ENCODE data around the gene PTX4.

The PTX4 gene

DNA sequence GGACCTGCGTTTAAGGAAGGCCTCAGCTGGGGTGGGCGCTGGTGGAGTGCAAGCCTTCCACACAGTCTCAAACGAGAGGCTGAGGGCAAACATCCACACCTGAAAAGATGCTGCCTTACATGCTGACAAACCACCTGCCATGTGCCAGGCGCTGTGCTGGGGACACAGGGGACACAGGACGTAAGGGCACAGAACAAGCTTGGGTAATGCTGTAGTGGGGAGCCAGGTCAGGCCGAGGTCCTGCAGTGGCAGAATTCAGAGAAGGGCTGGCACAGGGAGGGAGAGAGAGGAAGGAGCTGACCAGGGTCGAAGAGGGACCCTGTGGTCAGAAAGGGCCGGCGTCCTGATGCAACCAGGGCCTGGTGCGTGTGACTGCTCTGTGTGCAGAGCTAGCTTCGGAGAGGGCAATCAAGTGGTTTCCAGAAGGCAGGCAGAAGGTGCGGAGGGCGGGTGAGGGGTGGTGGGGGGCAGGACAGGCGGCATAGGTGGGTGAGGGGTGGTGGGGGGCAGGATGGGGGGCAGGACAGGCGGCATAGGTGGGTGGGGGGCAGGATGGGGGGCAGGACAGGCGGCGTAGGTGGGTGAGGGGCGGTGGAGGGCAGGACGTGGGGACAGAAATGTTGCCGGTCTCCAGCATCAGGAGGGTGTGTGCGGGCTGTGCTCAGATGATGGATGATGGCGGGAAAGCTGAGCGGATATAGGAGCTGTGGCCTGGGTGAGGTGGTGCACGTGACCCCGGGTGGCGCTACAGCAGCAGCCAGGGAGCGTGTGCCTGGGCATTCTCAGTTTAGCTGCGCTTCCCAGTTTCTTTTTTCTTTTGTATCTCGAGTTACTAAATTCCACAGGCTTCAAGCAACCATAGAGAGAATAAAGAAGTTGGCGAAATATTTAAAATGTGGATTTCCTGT lies 23.2 kb upstream of the PTX4 start:
- H3K27me3 Mint-ChIP-seq = no peaks in the 10 kb centered on the region
- H3K9me3 Mint-ChIP-seq = no peaks in the 10 kb centered on the region
- no peak for ATAC-seq (replicated peaks)
- no peak for DNase-seq
- H3K36me3 Mint-ChIP-seq (ENCODE audit: insufficient read depth) = peaks cover 13% of the 10 kb centered on the region
- no peaks in the 10 kb centered on the region for H3K4me1 Mint-ChIP-seq (ENCODE audit: low read depth in 2 of 2)
- H3K4me3 Mint-ChIP-seq = no peak overlapping the region
- no peak overlapping the region for H3K27ac Mint-ChIP-seq

DNA sequence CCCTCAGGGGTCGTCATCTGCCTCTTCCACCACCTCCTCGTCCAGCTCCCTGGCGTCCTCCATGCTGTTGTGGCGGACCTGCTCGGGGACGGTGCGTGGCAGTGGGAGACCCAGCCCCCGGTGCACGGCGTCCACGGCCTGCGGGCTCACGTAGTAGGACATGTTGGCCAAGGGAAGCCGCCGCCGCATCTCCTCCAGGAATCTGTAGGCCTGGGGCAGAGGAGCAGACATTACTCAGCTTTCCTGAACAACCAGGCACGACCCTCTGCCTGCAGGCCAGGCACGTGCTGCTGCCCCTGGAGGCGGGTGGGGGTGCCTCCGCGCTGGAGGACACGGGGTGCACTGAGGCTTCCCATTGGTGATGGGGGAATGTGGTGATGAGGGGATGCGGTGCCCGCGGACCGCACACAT lies 22.2 kb upstream of the PTX4 start:
- H3K4me1 Mint-ChIP-seq (ENCODE audit: low read depth in 2 of 2) = no peaks in the 10 kb centered on the region
- no peak overlapping the region for H3K27ac Mint-ChIP-seq
- H3K4me3 Mint-ChIP-seq = no peak overlapping the region
- H3K36me3 Mint-ChIP-seq (ENCODE audit: insufficient read depth) = peaks cover 13% of the 10 kb centered on the region
- H3K9me3 Mint-ChIP-seq = no peaks in the 10 kb centered on the region
- no peak for ATAC-seq (replicated peaks)
- no peaks in the 10 kb centered on the region for H3K27me3 Mint-ChIP-seq
- no peak for DNase-seq

DNA sequence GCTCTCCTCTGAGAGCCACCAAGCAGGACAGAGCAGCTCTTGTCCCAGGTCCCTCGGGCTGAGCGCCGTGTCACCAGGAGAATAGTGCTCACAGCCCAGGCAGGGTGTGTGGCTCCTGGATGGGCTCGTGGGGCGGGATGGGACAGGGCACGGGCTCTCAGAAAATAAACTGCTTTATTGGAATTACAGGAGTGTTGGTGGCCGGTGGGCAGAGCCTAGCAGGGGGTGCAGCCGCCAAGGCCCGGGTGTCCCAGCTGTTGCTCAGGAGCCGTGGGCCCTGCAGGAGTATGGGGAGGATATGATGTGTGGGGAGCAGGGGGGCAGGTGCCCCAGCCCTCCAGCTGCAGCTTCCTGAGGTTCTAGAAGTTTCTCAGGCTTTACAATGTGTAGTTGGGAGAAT lies 21.5 kb upstream of the PTX4 start:
- no peak overlapping the region for H3K27ac Mint-ChIP-seq
- H3K4me1 Mint-ChIP-seq (ENCODE audit: low read depth in 2 of 2) = no peaks in the 10 kb centered on the region
- no peak overlapping the region for H3K4me3 Mint-ChIP-seq
- peaks cover 13% of the 10 kb centered on the region for H3K36me3 Mint-ChIP-seq (ENCODE audit: insufficient read depth)
- no peak for ATAC-seq (replicated peaks)
- DNase-seq = no peak
- H3K27me3 Mint-ChIP-seq = no peaks in the 10 kb centered on the region
- no peaks in the 10 kb centered on the region for H3K9me3 Mint-ChIP-seq

DNA sequence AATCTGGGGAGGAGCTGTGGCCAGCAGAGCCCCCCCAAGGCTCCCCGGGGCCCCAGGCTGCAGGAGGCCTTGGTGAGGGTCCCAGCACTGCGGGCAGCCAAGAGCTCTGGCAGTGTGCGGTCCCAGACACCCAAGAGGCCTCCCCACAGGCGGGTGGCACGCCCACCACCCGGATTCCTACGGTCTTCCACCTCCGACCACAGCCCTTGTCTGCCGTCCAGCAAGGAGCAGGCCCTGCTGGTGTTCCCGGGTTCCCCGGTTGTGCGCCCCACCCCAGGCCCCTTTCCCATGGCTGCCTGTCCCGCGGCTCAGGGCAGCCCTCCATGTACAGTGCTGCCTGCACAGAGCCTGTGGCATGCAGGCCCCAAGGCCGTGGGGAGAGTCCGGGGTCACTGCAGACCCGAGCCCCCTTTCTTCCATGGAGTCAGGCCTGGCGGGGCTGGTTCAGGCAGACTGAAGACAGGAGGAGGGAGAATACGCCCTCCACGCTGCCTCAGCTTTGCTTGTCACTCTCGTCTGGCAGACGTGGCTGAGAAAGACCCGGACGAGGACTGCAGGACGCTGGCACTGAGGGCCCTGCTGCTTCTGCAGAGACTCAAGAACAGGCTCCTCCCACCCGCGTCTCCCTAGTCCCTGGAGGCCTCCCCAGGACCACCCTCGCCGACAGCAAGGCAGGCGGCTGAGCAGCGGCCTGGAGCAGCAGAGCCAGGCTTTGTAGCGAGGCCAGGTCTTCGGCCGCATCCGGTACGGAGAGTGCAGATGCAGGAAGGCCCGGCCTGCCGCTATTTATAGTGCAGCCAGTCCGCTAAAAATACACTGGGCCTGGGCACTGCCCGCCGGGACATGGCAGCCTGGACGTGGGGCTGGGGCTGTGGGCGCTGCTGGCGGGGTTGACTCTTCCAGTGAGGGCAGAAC lies 20.8 kb upstream of the PTX4 start:
- Mint-ChIP-seq H3K4me3 (no peak overlapping the region), H3K36me3 (ENCODE audit: insufficient read depth) (peaks cover 13% of the 10 kb centered on the region), H3K9me3 (no peaks in the 10 kb centered on the region), H3K4me1 (ENCODE audit: low read depth in 2 of 2) (no peaks in the 10 kb centered on the region), H3K27ac (no peak overlapping the region), H3K27me3 (no peaks in the 10 kb centered on the region)
- DNase-seq (no peak), ATAC-seq (replicated peaks) (no peak)

DNA sequence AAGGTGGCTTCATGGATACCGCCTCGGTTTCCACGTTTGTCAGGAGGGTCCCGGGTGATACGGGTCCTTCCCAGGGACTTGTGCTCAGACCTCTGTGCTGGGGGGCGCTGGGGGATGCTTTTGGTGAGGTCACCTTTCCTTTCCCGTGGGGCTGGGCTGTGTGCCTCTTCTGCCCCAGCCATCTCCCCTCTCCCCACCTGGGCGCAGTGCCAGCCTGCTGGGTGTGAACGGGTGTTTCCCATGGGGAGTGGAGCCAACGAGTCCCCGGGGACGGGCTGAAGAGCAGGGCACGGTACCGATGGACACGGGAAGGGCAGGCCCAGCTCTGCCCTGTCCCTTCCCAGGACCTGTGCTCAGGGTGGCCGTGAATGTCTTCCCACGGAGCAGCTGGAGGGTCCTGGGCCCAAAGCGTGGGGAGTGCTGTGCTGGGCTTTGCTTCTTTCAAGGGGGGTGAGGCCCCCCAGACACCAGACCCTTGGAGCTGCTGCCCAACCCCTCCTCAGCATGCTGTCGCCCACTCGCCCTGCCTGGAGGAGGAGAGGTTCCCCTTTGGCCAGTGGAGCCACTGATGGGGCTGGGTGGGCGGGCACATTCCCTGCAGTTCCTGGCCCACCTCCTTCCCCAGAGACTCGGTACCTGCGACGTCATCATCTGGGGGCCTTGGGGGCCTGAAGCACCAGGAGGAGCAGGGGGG lies 19.9 kb upstream of the PTX4 start:
- H3K27me3 Mint-ChIP-seq = no peaks in the 10 kb centered on the region
- no peak overlapping the region for H3K27ac Mint-ChIP-seq
- H3K4me1 Mint-ChIP-seq (ENCODE audit: low read depth in 2 of 2) = no peaks in the 10 kb centered on the region
- H3K4me3 Mint-ChIP-seq = no peak overlapping the region
- H3K9me3 Mint-ChIP-seq = no peaks in the 10 kb centered on the region
- ATAC-seq (replicated peaks) (no peak), DNase-seq (no peak)
- H3K36me3 Mint-ChIP-seq (ENCODE audit: insufficient read depth) = peaks cover 13% of the 10 kb centered on the region

DNA sequence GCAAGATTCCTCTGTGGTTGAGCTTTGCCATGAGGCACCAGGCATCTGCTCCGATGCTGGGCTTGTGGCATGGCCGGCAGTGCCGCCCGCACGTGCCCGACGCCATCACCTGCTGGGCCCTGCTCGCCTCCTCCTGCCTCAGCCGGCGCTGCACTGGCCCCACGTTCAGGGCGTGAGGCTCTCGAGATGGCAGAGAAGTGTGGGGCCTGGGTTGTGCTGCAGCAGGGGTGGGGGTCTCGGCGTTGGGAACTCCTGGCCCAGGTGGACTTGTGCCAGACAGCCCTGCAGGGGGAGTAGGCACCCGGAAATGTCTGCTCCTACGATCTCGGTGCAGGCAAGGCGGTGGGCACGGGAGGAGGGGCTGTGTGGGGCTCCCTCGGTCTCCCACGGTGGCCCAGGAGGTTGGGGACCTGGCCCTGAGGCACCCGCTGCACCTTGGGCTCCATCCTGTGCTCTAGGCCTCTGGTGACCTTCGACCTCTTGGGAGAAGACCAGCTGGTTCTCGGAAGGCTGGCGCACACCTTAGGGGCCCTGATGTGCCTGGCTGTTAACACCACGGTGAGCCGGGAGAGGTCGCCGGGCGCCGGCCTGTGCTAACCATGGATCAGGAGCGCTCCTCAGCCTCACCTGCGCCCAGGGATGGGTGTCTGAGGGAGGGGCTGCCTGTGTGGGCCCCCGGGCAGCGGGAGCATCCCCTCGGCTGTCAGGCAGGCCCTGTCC lies 17.9 kb upstream of the PTX4 start:
- no peaks in the 10 kb centered on the region for H3K27me3 Mint-ChIP-seq
- no peak overlapping the region for H3K27ac Mint-ChIP-seq
- H3K9me3 Mint-ChIP-seq = no peaks in the 10 kb centered on the region
- H3K4me1 Mint-ChIP-seq (ENCODE audit: low read depth in 2 of 2) = no peaks in the 10 kb centered on the region
- DNase-seq (no peak), ATAC-seq (replicated peaks) (no peak)
- H3K36me3 Mint-ChIP-seq (ENCODE audit: insufficient read depth) = peaks cover 10% of the 10 kb centered on the region
- H3K4me3 Mint-ChIP-seq = no peak overlapping the region

DNA sequence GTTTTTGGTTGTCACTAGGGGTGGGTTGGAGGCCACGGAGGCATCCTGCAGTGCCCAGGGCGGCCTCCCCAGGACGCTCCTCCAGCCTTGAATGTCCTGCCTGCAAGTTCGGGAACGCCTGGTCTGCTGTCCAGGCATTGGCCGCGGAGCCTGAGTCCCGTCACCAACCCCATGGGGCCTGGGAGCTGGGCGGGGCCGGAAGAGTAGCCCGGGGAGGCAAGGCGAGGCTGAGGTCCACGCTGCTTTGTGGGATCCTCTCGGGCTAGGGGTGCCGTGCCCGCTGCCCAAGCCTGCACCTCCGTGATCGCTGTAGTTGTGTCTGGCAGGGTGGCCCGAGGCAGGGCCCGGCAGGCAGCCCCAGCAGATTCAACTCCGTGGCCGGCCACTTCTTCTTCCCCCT lies 17.2 kb upstream of the PTX4 start:
- H3K4me3 Mint-ChIP-seq = no peak overlapping the region
- DNase-seq (no peak), ATAC-seq (replicated peaks) (no peak)
- no peaks in the 10 kb centered on the region for H3K4me1 Mint-ChIP-seq (ENCODE audit: low read depth in 2 of 2)
- H3K36me3 Mint-ChIP-seq (ENCODE audit: insufficient read depth) = peaks cover 10% of the 10 kb centered on the region
- H3K9me3 Mint-ChIP-seq = no peaks in the 10 kb centered on the region
- H3K27ac Mint-ChIP-seq = no peak overlapping the region
- no peaks in the 10 kb centered on the region for H3K27me3 Mint-ChIP-seq

DNA sequence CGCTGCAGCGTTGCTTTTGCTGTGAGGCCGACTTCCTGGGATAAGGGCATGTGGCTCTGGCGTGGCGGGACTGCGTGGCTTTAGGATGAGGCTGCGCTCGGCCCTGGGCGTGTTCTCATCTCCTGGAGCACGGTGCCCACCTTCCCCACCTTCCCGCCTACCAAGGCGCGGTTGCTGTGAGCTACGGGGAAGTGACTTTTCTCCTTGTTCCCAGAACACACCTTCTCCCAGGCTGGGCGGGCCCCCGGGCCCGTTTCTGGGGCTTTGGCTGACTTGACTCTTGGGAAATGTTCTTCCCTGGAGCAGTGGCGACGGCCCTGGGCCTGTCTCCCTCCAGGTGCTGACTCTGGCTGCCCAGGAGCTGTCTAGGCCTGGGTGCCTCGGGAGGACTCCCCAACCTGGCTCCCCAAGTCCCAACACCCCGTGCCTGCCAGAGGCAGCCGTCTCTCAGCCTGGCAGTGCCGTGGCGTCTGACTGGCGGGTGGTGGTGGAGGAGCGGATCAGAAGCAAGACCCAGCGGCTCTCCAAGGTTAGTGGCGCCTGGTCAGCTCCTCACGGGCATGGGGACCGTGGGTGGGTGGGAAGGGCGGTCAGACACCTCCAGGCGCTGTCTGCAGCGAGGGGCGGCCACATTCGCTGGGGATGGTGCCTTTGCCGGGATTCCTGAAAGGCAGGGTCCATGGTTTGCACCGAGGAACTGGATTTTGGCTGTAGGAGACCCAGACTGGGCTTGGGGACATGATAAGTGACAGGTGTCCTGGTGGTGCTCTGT lies 16.5 kb upstream of the PTX4 start:
- Mint-ChIP-seq H3K27ac (no peak overlapping the region), H3K27me3 (no peaks in the 10 kb centered on the region), H3K9me3 (no peaks in the 10 kb centered on the region), H3K4me3 (no peak overlapping the region), H3K4me1 (ENCODE audit: low read depth in 2 of 2) (no peaks in the 10 kb centered on the region), H3K36me3 (ENCODE audit: insufficient read depth) (peaks cover 9% of the 10 kb centered on the region)
- ATAC-seq (replicated peaks) (no peak), DNase-seq (no peak)

DNA sequence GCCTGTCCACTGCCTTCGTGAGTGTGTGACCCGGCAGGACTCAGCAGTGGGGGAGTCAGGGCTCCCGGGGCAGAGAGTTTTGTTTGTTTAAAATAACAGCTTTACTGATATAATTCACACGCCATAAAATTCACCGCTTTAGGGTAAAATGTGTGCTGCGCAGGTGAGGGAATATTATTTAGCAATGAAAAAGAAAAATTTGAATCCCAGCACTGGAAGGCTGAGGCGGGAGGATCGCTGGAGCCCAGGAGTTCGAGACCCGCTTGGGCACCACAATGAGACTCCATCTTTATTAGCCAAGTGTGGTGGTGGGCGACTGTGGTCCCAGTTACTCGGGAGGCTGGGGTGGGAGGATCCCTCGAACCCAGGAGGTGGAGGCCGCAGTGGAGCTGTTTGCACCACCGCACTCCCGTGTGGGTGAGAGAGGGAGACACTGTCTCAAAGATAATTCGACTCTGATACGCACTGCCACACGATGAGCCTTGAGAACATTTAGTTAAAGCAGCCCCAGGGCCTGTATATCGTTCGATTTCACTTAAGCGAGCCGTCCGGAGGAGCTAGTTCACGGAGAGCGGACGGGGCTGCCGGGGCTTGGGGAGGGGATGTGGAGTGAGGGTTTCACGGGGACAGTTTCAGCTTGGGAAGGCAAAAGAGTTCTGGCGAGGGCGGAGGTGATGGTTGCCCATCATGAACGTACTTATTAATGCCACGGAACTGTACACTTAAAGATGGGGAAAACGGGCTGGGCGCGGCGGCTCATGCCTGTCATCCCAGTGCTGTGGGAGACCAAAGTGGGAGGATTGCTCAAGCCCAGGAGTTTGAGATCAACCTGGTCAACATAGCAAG lies 14.6 kb upstream of the PTX4 start:
- H3K4me3 Mint-ChIP-seq = no peak overlapping the region
- H3K27ac Mint-ChIP-seq = no peak overlapping the region
- H3K9me3 Mint-ChIP-seq = no peaks in the 10 kb centered on the region
- no peaks in the 10 kb centered on the region for H3K4me1 Mint-ChIP-seq (ENCODE audit: low read depth in 2 of 2)
- no peak for ATAC-seq (replicated peaks)
- no peak for DNase-seq
- H3K27me3 Mint-ChIP-seq = no peaks in the 10 kb centered on the region
- peaks cover 5% of the 10 kb centered on the region for H3K36me3 Mint-ChIP-seq (ENCODE audit: insufficient read depth)

DNA sequence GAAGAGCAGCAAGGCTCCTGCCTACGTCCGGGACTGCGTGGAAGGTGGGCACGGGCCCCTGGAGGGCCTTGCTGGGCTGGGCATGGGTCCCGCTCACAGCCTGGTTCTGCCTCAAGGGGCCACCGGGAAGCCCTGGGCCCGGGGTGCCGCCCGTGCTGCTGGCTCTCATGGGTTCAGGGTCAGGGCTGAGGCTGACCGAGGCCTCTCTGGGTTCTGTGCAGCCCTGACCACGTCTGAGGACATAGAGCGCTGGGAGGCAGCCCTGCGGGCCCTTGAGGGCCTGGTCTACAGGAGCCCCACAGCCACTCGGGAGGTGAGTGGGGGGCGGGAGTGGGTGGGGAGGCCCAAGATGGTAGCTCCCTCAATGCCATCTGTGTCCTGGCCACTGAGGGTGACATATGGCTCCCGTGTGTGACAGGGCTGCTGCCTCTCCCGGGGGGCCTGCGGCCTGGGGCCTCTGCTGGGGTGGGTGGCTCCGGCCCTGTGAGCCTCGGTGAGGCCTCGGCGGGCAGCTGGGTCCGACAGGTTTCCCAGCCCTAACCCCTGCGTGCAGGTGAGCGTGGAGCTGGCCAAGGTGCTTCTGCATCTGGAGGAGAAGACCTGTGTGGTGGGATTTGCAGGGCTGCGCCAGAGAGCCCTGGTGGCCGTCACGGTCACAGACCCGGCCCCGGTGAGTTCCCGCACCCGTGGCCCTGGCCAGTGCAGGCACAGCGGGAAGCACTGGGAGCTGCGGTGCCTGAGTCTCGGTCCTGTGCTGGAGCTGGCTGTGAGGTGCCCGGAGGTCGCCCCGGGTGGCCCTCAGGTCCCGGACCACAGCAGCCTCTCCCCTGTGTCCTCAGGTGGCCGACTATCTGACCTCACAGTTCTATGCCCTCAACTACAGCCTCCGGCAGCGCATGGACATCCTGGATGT lies 13.6 kb upstream of the PTX4 start:
- ATAC-seq (replicated peaks) (no peak), DNase-seq (no peak)
- Mint-ChIP-seq H3K4me1 (ENCODE audit: low read depth in 2 of 2) (no peaks in the 10 kb centered on the region), H3K36me3 (ENCODE audit: insufficient read depth) (peaks cover 4% of the 10 kb centered on the region), H3K27me3 (no peaks in the 10 kb centered on the region), H3K4me3 (no peak overlapping the region), H3K9me3 (no peaks in the 10 kb centered on the region), H3K27ac (no peak overlapping the region)

DNA sequence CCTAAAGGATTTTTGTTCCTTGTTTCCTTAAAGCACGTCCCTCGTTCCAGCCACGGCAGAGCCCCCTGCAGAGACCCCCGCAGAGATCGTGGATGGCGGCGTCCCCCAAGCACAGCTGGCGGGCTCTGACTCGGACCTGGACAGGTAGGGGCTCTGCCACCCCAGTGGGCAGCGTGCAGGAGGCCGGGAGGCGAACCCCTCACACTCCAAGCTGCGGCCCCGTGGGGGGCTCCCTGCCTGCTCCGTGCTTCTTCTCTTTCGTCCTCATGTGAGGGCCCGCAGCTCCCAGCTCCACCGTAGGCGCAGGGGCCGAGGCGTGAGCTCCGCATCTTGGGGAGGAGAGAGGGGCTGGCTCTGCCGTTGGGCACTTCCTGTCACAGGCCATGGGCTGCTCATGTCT lies 12.9 kb upstream of the PTX4 start:
- no peaks in the 10 kb centered on the region for H3K4me1 Mint-ChIP-seq (ENCODE audit: low read depth in 2 of 2)
- peaks cover 4% of the 10 kb centered on the region for H3K36me3 Mint-ChIP-seq (ENCODE audit: insufficient read depth)
- DNase-seq (no peak), ATAC-seq (replicated peaks) (no peak)
- H3K4me3 Mint-ChIP-seq = no peak overlapping the region
- no peaks in the 10 kb centered on the region for H3K27me3 Mint-ChIP-seq
- H3K27ac Mint-ChIP-seq = no peak overlapping the region
- H3K9me3 Mint-ChIP-seq = no peaks in the 10 kb centered on the region
